ENCODE data around the gene LGR4. TPM values are rescaled to one million over a fixed set of nuclear protein-coding genes. Genes with fewer than 3 reads are reported as not detected.

LGR4 gene
- total and polyA plus RNA-seq, 9 of the 15 experiments (the other 6 are each of a cell fraction or from before 2014, with no cell fraction given), result 0.94 to 10.1 (median 5.8) TPM

GRCh38 chr11:27392278-27393114, 80.1 kb downstream of the LGR4 start (continued):
- no peak for TF ChIP-seq FOXO4 (CRISPR knock-in tag; IDR thresholded peaks at IDR 0.05)
- TF ChIP-seq ZNF589 (CRISPR knock-in tag; IDR thresholded peaks at IDR 0.05; ENCODE audit: low read depth), result 0 out of 2 replicates have a peak, but pooled peaks have one; percentile 45
- TF ChIP-seq EP300 (IDR thresholded peaks at IDR 0.05; ENCODE audit: low read length), result peak; percentile 90
- TF ChIP-seq BMI1 (IDR thresholded peaks at IDR 0.05; ENCODE audit: low read length), result no peak
- peak; percentile 95 to 96 for TF ChIP-seq KDM1A (IDR thresholded peaks at IDR 0.05)
- TF ChIP-seq CBFB (CRISPR knock-in tag; IDR thresholded peaks at IDR 0.05), result no peak
- TF ChIP-seq DNMT1 (IDR thresholded peaks at IDR 0.05), result no peak
- no peak for TF ChIP-seq ZNF24 (IDR thresholded peaks at IDR 0.05)
- TF ChIP-seq HDAC2 (IDR thresholded peaks at IDR 0.05), result peak; percentile 91
- TF ChIP-seq UBTF (IDR thresholded peaks at IDR 0.05; ENCODE audit: borderline replicate concordance in 1 of 2, low read depth in 2 of 2, low read length in 2 of 2), result no peak
- peak; percentile 69 for TF ChIP-seq BRD9 (IDR thresholded peaks at IDR 0.05; ENCODE audit: low read depth, partially characterized antibody)
- TF ChIP-seq NCOA6 (IDR thresholded peaks at IDR 0.05), result no peak
- no peak for TF ChIP-seq HSF4 (CRISPR knock-in tag; IDR thresholded peaks at IDR 0.05; ENCODE audit: borderline replicate concordance)
- 0 out of 2 replicates have a peak, but pooled peaks have one; percentile 20 for TF ChIP-seq RAD51 (IDR thresholded peaks at IDR 0.05; ENCODE audit: borderline replicate concordance, low read depth)
- TF ChIP-seq ZNF75A (CRISPR knock-in tag; IDR thresholded peaks at IDR 0.05), result no peak
- no peak for TF ChIP-seq SMAD2 (IDR thresholded peaks at IDR 0.05; ENCODE audit: low read depth, low read length)
- TF ChIP-seq PBX2 (CRISPR knock-in tag; IDR thresholded peaks at IDR 0.05; ENCODE audit: low read depth), result no peak
- peak; percentile 60; the same call in 1 of the 2 replicates for TF ChIP-seq PBX2 (tag; conservative IDR thresholded peaks at IDR 0.05; ENCODE audit: low read depth)
- no peak for TF ChIP-seq HIVEP1 (CRISPR knock-in tag; IDR thresholded peaks at IDR 0.05)
- TF ChIP-seq ARNT (IDR thresholded peaks at IDR 0.05), result peak; percentile 56 to 94; a peak in 3 of 4 replicates
- peak; percentile 95 for TF ChIP-seq SMARCE1 (IDR thresholded peaks at IDR 0.05)
- no peak for TF ChIP-seq NR3C1 (CRISPR knock-in tag; IDR thresholded peaks at IDR 0.05)
- no peak for TF ChIP-seq ZNF586 (CRISPR knock-in tag; conservative IDR thresholded peaks at IDR 0.05)
- peak; percentile 90 for TF ChIP-seq NCOR1 (IDR thresholded peaks at IDR 0.05)
- no peak for TF ChIP-seq THRAP3 (IDR thresholded peaks at IDR 0.05; ENCODE audit: borderline replicate concordance)
